Superior temporal gyrus (tissue), 1 donor: ENCODE measurements around the gene PKN2.
"Not testable (repeated sequence)": the region's sequence is repeated elsewhere in the genome, so short reads cannot be mapped to it uniquely, and the experiment has no call there.

Source experiments
- DNase-seq: peaks from one replicate; pipeline ENCODE4 v3.0.0-alpha.2; 2016; ENCODE audit errors: extremely low spot score

The PKN2 gene

DNA sequence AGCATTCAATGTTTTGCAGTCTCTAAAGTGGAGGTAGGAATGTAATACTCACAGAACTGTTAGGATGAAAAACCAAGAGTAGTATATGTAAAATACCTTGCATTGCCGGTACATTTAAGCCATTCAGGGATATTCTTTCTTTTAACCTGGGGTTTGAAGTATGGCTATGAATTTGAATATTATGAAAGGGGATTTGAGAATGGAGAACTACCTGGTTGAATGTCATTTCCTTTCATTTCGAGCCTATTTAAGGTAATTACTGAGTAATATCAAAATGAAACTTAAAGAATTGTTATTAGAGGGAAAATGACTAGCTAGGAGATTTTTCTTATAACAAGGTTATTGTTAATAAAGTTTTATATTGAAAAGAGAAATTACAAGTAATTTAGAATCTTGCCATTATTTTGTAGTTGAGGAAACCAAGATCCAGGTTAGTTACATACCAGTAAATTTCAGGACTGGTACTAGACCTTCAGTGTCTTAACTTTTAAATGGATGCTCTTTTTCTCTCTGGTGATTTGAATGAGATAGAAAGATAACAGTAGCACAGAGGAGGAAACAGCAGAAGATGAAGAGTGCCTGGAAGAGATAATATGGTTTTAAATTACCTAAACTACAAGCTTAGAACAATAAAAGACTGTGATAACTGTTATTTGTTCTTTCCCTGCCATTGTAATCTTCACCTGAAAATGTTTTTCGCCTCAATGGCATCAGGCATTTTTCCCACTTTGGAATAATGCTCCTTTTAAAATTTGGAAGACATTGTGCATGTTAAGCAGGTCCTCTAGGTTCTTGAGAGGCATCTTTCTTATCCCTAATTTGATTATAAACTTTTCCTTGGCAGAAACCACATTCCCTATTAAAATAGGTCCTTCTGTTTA, 103.2 kb downstream of the PKN2 start:
- no peak for DNase-seq

DNA sequence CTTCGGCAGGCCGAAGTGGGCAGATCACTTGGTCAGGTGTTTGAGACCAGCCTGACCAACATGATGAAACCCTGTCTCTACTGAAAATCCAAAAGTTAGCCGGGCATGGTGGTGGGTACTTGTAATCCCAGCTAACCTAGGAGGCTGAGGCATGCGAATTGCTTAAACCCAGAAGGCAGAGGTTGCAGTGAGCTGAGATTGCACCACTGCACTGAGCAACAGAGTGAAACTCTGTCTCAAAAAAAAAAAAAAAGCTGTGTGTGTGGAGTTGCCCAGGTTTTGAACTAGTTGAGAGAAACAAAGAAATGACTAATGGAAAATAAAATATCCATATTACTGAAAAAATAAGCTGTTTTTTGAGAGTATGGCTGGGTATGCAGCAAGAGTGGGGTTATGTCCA, 107.1 kb downstream of the PKN2 start:
- DNase-seq: no peak

DNA sequence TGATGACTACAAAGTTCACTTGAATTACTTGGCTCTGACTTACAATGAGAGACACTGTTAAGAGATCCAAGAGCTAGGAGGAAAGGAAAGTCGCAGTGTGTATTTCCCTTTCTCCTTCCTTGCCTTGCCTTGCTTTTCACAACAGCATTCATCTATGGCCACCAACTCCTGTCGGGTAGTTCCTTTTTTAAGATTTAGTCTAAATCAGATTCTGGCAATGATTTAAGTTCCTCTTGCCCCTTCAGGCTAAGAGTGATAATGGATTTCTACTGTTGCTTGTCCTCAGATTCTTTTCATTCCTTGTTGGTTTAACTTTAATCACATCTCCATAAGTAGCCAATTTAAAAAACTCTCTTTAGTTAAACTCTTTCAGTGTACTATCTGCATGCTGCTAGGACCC, 115.4 kb downstream of the PKN2 start:
- no peak for DNase-seq

DNA sequence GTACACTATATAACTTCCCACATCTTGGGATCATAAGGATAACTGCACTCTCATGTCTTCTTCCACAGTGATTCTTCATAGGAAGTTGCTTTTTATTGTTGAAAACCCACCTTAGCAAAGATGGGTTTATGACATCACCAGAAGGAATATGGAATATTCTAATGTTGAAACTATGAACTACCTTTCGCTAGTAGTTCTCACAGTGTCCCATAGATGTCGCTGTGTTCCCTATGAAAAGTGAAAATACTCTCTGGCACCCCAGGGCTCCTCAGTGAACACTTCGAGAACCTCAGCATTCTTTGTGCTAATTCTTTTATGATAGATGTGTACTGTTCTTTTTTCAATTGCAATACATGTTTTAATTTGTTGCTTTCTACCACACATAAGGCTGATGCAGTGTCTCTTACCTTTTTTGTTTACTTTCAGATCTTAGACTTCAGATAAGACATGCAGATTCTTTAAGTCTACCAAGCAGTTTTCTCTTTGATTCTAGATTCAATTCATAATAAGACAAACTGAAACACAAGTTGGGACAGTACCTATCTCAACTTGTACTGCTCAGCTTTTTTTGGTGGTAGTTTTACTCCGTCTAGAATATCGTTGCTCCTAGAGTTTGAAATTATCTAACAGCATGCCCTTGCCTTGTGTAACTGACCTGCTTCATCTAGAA, 116.4 kb downstream of the PKN2 start:
- DNase-seq: no peak

DNA sequence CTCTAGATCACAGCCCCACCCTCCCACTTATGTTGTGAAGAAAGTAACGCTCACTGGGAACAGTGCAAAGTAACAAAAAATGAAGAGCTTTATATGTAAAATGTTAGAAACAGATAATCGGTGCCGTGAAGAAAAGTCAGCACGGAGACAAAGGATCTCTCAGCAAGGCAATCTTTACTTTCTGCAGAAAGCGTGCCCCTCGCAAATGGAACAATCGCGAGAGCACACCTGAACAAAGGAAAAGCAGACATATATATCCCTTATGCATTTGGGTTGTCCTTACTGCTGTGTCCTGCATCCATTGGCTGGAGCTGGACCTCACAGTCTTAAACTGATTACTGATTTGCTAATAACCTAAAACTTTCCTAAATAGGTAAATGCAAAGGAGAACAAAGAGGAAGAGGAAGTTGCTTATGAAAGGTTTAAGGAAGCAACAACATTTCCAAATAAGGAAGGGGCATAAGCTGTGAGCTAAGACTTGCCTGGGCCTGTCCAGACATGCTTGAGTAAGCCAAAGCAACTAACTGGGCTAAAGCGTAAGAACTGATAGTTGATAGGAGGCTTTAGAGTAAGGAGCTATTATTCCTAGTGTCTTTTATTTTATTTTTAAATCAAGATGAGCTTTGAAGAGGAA, 117.6 kb downstream of the PKN2 start:
- DNase-seq: no peak

DNA sequence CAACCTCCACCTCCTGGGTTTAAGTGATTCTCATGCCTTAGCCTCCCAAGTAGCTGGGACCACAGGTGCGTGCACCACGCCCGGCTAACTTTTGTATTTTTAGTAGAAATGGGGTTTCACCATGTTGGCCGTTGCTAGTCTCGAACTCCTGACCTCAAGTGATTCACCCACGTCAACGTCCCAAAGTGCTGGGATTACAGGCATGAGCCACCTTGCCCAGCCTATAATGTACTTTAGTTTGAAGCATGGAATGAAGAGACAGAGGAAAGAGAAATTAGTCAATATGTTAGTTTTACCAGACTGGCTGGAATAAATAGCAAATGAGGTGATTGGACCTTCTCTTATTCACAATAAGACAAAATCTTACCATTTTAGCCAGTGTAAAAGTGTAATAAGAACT, 118.3 kb downstream of the PKN2 start:
- no peak for DNase-seq

DNA sequence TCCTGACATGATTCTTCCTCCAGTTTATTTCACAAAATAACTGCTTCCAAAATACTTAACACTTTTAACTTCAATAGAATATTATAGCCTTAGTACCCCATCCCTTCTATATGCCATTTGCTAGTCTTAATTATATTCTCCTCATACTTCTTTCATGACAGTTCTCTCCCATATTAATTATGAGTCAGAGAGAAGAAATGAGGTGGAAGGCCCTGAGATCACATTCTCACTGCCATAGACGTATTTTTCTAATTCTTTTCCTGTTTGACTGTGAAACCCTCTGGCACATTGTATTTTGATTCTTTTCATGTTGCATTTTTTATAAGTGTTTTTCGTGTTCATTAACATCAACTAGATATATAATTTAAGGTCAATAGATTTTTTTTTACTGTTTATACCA, 118.9 kb downstream of the PKN2 start:
- no peak for DNase-seq

GRCh38 chr1:88803444-88803843, 119.4 kb downstream of the PKN2 start:
- DNase-seq: no peak

DNA sequence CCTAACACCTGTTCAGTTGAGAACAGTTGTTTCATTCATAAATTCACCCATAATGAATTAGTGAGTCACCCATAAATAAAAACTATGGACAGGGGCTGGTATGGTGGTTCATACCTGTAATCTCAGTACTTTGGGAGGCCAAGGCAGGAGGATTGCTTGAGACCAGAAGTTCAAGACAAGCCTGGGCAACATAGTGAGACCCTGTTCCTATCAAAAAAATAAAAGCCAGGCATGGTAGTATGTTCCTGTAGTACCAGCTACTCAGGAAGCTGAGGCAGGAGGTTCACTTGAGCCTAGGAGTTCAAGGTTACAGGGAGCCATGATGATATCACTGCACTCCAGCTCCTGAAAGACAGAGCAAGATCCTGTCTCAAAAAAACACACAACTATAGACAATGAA, 128.3 kb downstream of the PKN2 start:
- no peak for DNase-seq

GRCh38 chr1:88813471-88813870, 129.4 kb downstream of the PKN2 start:
- DNase-seq: no peak

DNA sequence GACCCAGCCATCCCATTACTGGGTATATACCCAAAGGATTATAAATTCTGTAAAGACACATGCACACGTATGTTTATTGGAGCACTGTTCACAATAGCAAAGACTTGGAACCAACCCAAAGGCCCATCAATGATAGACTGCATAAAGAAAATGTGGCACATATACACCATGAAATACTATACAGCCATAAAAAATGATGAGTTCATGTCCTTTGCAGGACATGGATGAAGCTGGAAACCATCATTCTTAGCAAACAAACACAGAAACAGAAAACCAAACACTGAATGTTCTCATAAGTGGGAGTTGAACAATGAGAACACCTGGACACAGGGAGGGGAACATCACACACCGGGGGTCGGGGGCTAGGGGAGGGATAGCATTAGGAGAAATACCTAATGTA, 135.6 kb downstream of the PKN2 start:
- not testable (repeated sequence) for DNase-seq

DNA sequence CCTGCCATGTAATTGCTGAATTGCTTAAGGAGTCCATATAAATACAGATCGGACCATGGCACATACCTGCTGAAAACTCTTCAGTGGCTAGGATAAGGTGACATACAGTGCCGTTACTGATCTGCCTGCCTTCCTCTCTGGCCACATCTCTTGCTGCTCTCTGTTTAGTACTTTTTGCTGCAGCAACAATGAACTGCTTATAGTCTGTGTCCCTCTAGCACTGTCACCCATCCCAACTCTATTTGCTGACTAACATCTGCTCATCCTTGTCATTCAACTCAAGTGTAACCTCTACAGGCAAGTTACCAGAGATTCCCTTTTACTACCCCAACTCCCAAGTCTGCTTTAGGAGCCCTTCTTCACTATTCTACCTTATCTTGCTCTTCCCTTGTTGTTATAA, 141.6 kb downstream of the PKN2 start:
- peak; percentile 29 for DNase-seq

- DNase-seq: no peak
Observed at GRCh38 chr1:88847643-88848042, 163.6 kb downstream of the PKN2 start.

DNA sequence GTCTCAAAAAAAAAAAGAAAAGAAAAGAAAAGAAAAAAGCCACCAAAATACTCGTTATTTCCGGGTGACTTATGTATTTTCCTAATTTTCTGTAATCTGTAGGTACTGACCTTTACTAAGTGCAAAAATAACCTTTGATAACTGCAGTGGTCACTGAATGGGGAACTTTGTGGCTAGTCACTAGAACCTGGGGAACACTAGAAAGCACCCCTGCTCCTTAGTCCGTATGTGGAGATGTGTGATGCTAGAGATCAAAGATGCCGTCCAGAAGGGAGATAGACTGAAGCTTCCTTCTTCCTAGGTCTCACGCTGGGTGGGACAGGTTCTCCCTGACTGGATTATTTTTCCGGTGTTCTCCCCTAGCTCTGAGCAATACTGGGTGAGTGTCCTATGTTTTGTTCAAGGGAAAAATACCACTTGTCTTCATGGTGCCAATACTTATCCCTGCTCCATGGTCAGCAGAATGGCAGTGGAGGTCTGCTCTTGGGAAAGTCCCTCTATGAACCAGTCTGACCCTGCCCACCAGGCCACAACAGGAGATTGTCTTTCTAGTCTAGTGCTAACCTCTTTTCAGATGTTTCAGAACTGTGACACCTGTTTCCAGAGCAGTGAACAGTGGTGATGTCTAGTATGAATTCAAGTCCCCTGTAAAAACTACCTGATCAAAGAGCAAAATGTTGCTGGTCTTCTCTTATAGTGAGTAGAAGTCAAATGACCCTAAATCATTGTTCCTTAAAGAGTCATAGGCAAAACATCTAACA, 167.4 kb downstream of the PKN2 start:
- no peak for DNase-seq

DNA sequence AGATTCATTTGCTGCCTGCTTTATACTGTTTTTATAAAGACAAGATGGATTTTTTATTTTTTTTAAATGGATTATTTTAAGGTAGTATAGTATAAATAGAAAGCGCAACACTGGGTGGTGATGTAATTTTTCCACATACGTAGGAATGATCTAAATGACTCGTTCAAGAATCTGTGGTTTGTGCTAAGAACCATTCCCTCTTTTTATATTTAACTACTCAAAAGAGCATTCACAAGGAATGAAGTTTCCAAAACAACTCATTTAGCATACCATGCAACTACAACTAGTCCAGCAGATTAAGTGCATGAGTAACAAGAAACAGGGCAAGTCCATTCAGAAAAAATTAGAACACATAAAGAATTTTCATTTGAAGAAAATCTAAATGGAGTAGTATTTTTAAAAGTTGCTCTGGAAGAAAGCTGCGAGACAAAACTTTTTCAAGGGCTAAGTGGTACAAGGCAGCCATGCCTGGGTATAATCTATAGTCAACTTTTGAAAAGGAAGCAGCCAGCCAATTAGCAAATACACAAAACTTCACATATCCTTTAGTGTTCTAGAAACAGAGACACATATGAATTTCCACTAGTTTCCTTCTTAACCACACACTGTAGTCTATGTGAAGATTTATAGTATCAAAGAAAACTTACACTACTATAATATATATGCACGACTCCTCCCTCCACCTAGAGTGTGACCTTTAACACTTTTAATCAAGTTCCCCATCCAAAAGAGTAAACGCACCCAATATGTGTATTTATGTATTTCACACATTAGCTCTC, 183.9 kb downstream of the PKN2 start:
- no peak for DNase-seq

GRCh38 chr1:88869644-88870043, 185.6 kb downstream of the PKN2 start:
- not testable (repeated sequence) for DNase-seq

DNA sequence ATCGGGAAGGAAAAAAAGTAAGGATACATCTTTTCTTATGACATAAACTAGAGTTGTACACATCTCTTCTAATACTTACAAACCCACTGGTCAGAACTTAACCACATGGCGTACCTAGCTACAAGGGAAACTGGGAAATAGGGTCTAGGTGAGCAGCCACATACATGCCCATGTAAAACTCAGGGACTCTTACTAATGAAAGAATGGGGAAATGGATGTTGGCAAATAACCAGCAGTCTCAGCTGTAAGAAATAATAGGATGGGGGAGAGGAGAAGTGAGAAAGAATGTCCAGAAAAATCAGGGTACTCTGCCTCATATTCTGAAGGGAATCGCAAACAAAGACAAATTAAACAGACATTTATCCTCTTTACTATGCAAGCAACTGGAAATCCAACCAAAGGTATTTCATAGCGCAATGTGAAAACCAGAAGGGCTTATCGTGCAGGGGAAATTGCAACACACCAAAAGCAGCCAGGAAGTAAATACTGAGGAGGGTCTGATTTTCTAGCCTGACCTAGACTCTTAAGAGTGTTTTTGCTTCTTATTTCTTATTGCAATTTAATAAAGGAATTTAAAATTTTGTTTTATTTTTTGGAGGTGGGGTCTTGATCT, 189.8 kb downstream of the PKN2 start:
- no peak for DNase-seq

DNA sequence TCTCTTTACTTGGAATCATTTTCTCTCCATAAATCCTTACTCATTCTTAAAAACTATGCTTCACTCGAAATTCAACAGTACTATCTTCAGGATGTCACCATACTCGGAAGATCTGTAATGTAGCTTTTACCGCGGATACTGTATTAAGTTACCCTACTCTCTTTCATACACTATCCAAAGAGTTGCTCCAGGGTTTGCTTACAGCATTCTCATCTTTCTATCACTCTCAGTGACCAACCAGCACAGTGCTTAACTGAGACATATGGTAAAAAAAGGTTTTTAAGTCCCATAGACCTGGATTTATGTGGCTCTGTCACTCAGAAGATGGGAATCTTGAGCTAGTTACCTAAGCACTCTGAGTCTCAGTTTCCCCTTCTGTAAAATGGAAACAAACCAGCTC, 191.5 kb downstream of the PKN2 start:
- no peak for DNase-seq

- DNase-seq: no peak
Observed at GRCh38 chr1:88876573-88877365, 192.7 kb downstream of the PKN2 start.

- DNase-seq: peak; percentile 75
Observed at GRCh38 chr1:88877382-88877825, 193.3 kb downstream of the PKN2 start.
